GM21723 (cell line): ENCODE results near the gene TNS2.

Source experiments
- ATAC-seq: cut with Tn5 transposase; IDR thresholded peaks from one replicate; pipeline ENCODE4 v1.9.1; 2021; ENCODE audit warnings: mild to moderate bottlenecking, moderate library complexity; ENCODE audit not compliant: unreplicated experiment

TNS2 gene

DNA sequence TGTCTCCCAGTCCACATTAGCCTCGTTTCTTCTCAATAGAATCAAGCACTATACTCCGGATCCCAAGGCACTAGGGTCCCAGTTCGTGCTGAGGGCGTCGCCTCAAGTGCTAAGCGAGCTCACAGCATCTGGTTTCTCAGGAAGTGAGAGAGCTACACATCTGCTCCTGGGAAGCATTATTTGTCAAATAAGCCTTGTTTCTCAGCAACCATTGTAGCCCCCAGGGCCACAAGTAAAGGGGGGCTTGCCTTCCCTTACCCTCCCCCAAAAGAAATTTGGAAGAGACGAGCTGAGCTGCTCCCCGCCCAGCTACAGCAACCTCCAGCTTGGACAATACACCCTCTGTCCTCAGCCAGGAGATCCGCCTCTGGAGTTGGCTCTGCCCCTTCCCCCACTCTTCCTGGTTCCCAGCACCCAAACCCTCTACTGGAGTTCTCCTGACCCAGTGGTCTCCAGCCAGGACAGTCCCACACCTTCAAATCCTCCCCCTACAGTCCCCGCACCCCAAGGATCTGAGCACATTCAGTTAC is 5.7 kb upstream of the TNS2 start:
- no peak for ATAC-seq

DNA sequence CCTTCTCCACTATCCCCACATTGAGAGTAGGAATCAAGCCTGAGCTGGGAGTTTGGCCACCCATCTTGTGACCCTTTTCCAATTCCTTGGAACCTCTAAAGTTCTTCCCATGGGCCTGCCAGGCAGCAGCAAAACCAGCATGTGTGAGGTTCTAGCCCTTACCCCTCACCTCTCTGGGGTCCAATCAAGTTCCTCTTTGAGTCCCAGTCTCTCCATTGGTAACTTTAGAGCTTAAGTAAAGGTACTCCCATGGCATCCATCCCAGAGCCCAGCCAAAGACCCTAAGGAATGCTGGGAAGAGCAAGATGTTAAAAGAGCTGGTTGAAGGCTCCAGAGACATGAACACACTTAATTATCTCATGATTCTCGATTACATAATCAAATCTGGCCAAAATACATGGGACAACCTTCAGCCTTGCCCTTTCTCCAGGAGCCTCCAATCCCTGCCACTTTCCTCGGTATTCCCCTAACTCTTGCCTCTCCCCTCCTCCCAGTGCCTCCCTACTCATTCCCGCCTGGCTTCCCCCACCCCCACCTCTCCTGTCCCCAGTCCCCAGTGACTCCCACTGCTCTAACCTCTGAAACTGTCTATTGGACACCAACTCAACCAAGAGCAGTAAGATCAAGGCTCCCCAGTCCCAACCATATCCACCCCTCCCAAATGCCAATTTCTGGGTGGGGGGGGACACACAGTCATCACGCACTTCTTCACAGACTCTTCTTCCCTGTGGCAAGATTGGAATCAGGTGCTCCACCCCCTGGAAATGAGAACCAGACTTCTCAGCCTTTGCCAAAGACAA is 4.8 kb upstream of the TNS2 start:
- no peak for ATAC-seq

GRCh38 chr12:53045696-53046045 is 4.2 kb upstream of the TNS2 start:
- no peak for ATAC-seq

GRCh38 chr12:53046655-53047220 is 3.1 kb upstream of the TNS2 start:
- peak; percentile 37 for ATAC-seq

DNA sequence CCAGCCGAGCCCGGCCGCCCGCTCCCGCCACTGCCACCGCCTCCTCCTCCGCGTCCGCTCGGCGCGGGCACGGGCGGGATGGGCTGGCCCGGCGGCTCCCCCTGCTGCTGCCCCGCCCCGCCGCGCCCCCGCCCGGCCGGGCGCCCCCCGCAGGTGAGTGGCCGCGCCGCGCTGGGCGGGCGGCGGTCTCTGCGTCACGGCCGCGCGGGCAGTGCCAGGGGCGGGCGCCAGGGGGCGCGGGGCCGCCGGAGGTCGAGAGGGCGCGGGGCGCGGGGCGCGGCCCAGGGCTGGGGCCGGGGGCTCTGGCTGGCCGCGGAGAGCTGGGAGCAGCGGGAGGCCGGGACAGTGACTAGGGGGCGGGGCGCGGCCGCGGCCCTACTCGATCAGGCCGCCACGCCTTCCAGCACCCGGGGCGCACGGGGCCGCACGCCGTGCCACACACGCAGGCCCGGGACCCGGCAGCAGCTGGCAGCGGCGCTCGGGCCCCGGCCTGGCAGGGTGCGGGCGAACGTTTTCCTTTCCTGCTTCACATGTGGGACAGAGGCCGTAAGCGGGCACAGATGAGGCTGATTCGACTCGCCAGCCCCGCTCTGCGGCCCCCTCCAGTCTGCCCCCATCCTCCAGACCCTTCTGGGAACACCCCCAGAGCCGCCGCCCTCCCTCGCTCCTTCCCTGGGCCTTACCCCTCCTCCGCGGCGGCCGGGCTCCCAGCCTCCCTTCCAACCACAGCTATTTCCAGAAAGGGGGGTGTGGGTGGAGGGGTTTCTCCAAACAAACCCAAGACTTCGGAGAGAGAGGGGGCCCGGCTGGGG is 2.4 kb upstream of the TNS2 start:
- peak; percentile 67 for ATAC-seq

DNA sequence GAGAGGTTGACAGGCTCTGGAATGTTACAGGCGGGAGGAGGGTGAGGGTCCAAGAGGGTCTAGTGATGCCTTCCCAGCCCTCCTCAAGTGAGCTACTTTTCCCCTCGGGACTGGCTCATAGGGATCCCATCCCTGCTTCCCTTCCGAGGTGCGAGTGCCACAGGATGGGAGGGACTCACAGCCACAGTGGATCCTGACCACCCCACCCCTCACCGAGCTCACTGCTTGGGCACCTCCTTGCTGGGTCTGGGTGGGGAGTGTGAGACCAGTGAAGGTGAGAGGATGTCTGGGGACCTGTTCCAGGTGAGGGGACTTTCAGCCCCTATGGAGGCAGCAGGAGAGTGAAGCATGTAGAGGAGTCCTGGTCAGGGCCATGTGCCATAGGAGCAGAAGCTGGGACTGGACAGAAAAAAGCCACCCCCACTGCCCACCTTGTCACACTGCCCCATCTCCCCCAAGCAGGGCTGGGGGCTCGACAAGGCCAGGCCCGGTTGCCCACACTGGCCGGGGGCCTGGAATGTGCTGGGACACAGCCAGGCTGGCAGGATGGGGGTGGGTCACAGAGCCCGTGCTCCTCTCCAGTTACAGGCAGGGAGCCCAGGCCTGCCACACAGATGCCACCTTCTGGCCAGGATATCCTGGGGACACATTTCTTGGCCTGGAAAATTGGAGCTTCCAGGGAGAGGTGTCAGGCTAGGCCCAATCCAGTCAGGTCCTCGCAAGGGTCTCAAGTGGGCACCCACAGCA is 1.7 kb upstream of the TNS2 start:
- ATAC-seq = no peak

DNA sequence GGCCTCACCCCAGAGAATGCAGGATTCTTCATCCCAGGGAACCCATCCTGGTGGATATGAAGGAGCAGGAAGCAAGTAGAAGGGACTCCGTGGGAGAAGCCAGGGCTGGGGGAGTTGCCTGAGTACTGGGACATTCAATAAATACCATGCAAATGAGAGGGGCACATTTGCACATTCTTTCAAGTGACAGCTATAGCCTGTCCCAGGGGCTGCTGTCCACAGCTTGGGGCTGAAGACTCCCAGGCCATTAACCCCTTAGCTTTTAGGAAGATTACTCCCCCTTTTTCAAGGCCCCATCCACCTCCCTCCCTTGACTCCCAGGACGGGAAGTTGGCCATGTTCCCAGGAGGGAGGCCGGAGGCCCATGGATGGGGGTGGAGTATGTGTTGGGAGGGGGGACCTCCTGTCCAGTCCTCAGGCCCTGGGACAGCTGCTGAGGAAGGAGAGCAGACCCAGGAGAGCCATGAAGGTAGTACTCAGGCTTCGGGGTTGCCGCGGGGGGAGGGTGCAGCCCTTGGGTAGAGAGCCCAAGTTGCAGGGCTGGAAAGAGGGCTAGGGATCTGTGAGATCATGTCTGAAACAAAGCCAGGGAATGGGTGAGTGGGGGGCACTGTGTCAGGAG is 974 bp upstream of the TNS2 start:
- ATAC-seq = no peak

DNA sequence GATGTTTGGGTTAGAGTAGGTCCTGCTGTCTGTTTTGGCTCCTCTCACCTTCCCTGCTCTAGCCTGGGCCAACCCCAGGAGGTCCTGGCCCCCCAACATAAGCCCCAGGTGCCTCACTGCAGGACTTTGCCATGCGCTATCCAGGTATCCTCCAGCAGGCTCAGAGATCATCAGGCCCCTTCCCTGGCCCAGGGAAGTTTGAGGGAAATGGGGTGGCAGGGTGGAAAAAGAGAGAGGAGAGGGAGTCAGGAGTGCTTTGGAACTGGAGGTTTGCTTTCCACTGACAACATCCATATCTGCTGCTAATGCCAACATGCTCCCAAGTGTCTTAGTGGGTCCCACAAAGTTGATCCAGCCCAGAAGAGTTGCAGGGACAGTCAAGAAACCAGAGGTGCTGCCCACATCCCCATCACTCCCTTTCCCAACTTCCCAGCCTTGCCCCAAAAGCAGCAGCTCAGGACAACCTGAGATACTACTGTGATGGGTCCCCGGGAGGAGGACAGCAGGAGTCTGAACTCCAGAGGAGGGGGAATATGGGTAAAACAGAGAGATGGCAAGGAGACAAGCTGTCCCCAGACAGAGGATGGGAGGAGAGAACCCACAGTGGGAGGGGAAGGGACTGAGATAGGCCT is 677 bp downstream of the TNS2 start:
- no peak for ATAC-seq

- ATAC-seq = no peak
These were observed 1.4 kb downstream of the TNS2 start for GRCh38 chr12:53051058-53051880.

DNA sequence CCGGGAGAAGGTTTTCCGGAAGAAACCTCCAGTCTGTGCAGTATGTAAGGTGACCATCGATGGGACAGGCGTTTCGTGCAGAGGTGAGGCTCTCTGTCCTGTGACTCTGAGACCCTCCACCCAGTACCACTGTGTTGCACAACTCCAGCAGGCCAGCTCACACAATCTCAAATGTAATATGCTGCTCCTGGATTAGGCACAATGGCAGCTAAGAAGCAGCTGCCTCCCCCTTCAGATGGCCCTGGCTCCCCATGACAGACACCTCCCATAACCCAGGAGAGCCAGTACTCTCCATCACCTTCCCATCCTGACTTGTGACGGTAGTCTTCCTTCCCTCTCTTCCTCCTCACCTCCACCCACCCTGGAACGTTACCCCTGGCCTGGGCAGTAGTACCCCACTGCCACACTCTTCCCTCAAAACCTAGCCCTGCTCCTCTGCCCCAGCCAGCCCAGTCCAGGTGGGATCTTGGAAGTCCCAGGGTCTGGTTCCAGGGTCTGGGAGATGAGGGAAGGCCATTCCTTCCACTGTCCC is 2.1 kb downstream of the TNS2 start:
- ATAC-seq = no peak

- no peak for ATAC-seq
These were observed 2.8 kb downstream of the TNS2 start for GRCh38 chr12:53052419-53053217.

DNA sequence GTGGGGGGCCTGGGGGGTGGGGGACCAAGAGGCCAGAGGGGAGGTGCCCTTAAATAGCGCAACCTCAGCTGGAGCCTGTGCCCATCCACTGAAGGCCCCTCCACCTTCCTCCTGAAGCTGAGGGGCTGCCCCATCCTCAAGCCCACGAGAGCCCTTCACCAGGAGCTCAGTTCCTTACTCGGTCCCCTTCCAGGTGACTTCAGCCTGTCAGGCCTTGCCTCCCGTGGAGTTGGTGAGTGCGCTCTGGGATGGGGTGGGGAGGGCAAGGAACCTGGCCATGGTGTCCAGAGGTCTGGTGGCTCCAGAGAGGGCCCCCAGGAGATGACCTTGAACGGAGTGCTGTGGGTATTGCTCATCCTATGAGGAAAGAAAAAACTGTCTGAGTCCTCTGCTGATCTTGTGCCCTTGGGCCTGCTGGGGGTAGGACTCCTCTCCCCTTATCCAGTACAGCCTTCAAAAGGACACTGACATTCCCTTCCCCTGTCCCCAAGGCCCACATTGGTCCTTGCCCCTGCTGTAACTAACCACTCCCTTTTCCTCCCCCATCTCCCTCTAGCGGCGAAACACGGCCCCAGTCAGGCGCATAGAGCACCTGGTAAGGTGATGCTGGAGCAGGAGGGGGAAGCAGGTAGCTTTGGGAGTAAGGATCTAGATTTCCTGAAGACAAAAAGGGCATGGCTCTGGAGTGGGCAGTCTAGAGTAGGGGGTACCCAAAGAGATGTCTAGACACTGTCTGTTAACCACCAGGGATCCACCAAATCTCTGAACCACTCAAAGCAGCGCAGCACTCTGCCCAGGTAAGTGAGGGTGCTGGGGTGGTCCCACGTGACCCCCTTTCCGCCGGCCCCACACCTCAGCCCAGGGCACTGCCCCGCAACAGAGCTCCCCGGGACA is 3.6 kb downstream of the TNS2 start:
- ATAC-seq = no peak

DNA sequence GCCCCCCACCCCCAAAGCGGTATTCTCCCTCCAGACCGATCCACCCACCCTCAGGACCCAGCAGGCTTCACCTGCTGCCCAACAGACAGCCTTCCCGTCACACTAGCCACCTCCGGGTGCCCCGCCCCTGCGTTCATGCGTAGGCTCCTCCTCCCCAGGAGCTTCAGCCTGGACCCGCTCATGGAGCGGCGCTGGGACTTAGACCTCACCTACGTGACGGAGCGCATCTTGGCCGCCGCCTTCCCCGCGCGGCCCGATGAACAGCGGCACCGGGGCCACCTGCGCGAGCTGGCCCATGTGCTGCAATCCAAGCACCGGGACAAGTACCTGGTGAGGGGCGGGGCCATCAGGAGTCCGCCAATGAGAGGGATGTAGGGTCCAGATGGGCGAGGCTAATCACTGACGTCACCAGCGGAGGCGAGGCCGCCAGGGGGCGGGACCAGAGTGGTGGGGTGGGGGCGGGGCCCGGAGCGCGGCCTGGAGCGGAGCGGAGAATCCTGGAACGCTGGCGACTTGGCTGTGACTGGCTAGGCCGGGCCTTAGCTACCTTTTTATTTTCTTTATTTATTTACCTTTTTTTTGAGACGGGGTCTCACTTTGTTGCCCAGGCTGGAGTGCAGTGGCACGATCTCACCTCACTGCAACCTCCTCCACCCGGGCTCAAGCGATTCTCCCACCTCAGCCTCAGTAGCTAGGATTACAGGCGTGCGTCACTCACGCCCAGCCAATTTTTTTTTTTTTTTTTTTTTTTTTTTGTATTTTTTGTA is 4.4 kb downstream of the TNS2 start:
- peak; percentile 88 for ATAC-seq

DNA sequence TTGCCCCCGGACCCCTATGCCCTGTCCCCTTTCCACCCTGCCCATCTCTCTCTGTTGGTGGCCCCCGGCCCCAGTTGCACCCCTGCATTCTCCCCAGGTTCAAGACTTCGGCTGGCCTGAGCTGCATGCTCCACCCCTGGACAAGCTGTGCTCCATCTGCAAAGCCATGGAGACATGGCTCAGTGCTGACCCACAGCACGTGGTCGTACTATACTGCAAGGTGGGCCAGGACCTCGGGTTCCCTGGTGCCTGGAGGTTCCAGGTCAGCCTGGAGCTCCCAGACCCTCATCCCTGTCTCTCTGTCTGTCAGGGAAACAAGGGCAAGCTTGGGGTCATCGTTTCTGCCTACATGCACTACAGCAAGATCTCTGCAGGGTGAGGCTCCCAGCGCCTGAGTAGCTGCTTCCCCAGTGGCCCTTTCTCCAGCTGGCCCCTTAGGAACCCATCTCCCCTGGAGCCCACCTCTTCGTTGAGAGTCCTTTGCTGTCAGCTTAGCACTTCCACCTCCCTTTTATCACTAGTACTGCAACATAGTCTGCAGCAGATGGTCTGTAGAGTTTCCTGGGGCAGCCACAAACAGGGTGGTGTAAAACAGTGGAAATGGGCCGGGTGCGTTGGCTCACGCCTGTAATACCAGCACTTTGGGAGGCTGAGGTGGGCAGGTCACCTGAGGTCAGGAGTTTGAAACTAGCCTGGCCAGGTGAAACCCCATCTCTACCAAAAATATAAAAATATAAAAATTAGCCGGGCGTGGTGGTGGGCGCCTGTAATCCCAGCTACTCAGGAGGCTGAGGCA is 5.8 kb downstream of the TNS2 start:
- no peak for ATAC-seq

DNA sequence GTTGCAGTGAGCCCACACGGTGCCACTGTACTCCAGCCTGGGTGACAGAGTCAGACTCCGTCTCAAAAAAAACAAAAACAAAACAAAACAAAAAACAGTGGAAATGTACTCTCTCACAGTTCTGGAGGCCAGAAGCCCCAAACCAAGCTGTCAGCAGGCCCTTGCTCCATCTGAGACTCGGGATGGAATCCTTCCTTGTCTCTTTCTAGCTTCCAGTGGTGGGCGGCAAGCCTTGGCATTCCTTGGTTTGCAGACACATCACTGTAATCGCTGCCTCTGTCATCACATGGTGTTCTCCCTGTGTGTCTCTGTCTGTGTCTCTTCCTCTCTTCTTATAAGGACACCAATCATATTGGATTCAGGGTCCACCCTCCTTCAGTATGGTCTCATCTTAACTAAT is 6.4 kb downstream of the TNS2 start:
- no peak for ATAC-seq

DNA sequence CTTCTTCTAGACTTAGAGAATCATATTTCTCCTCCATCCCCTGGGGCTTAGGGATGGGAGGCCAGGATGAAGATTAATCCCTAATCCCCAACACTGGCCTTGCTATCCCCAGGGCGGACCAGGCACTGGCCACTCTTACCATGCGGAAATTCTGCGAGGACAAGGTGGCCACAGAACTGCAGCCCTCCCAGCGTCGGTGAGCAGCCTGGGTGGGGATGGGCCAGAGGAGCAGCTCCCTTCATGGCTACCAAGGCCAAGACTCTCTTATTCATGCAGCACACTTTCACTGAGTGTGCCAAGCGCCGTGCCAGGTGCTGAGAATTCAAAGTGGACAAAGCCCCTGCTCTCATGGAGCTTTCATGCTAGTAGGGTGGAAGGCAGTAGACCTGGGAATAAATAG is 7.0 kb downstream of the TNS2 start:
- ATAC-seq = no peak
